ENCODE measurements around the gene ZBTB7A. TPM values are rescaled to one million over a fixed set of nuclear protein-coding genes. Genes with fewer than 3 reads are reported as not detected.

The ZBTB7A gene
- total RNA-seq, 1 donor from 2014 or later = 30.6 TPM

GRCh38 chr19:4023600-4024398 lies 42.9 kb downstream of the ZBTB7A start:
- intact Hi-C loops (cut with micrococcal nuclease) = no loop called here
- Histone ChIP-seq H3K4me1 (peaks cover 29% of the 10 kb centered on the region), H3K27ac (replicated peaks) (peak overlapping the region; percentile 77), H3K9me3 (replicated peaks) (peaks cover 9% of the 10 kb centered on the region), H3K27me3 (ENCODE audit: low read depth) (no peaks in the 10 kb centered on the region), H3K36me3 (peaks cover 38% of the 10 kb centered on the region), H3K4me3 (peak overlapping the region; percentile 36)
- TF ChIP-seq CTCF (IDR thresholded peaks at IDR 0.05; ENCODE audit: borderline replicate concordance) = no peak
- DNase-seq = peak; percentile 47

GRCh38 chr19:4019578-4019977 lies 47.1 kb downstream of the ZBTB7A start:
- intact Hi-C loops (cut with micrococcal nuclease) = no loop called here
- Histone ChIP-seq H3K36me3 (peaks cover 22% of the 10 kb centered on the region), H3K27ac (replicated peaks) (no peak overlapping the region), H3K4me1 (peaks cover 55% of the 10 kb centered on the region), H3K9me3 (replicated peaks) (peaks cover 9% of the 10 kb centered on the region), H3K4me3 (no peak overlapping the region), H3K27me3 (ENCODE audit: low read depth) (no peaks in the 10 kb centered on the region)
- DNase-seq = no peak
- no peak for TF ChIP-seq CTCF (IDR thresholded peaks at IDR 0.05; ENCODE audit: borderline replicate concordance)

DNA sequence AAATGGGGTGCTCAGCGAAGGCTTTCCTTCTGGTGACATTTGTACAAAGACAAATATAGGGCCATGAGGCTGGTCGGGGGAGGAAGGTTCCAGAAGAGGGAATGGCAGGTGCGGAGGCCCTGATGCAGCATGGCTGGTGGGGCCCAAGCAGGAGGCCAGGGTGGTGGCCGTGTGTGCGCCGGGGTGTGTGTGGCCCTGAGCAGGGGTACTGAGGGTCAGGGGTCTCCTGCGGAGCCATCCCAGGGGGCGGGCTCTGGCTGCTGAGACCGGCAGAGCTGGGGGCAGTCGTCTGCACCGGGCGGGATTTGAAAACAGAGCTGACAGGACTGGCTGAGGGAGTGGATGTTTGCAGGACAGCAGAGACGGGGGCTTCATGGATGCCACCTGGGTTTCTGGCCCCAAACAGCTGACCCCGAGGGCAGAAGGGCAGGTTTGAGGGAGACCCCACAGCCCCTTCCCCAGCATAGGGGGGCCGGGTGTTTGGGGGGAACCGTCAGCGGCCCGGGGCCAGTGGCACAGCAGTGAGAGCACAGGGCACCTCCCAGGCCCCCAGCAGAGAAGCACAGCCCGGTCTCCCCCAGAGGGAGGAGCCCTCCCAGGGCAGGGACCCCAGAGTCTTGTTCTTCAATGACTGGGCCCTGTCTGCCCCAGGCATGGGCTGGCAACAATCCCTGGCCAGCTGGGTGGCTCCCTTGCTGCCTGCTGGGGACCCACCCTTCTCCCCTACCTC lies 47.8 kb downstream of the ZBTB7A start:
- no peaks in the 10 kb centered on the region for H3K27me3 ChIP-seq (ENCODE audit: low read depth)
- H3K4me1 ChIP-seq = peaks cover 55% of the 10 kb centered on the region

GRCh38 chr19:4018140-4018613 lies 48.5 kb downstream of the ZBTB7A start:
- H3K4me3 ChIP-seq = no peak overlapping the region
- H3K9me3 ChIP-seq (replicated peaks) = peaks cover 9% of the 10 kb centered on the region
- peaks cover 55% of the 10 kb centered on the region for H3K4me1 ChIP-seq
- no peak for TF ChIP-seq CTCF (IDR thresholded peaks at IDR 0.05; ENCODE audit: borderline replicate concordance)
- DNase-seq = no peak
- H3K27ac ChIP-seq (replicated peaks) = no peak overlapping the region
- intact Hi-C loops (cut with micrococcal nuclease) = no loop called here
- H3K36me3 ChIP-seq = peaks cover 31% of the 10 kb centered on the region
- no peaks in the 10 kb centered on the region for H3K27me3 ChIP-seq (ENCODE audit: low read depth)

More for the DNA sequence above, 47.8 kb downstream of the ZBTB7A start:
- Histone ChIP-seq H3K9me3 (replicated peaks) (peaks cover 9% of the 10 kb centered on the region), H3K27ac (replicated peaks) (no peak overlapping the region), H3K4me3 (no peak overlapping the region), H3K36me3 (peaks cover 24% of the 10 kb centered on the region)
- DNase-seq = no peak
- no peak for TF ChIP-seq CTCF (IDR thresholded peaks at IDR 0.05; ENCODE audit: borderline replicate concordance)
- intact Hi-C loops (cut with micrococcal nuclease) = no loop called here

- H3K9me3 ChIP-seq (replicated peaks) = peaks cover 6% of the 10 kb centered on the region
- peak overlapping the region; percentile 60 for H3K4me3 ChIP-seq
- peaks cover 34% of the 10 kb centered on the region for H3K36me3 ChIP-seq
- DNase-seq = no peak
- intact Hi-C loops (cut with micrococcal nuclease) = no loop called here
- H3K27me3 ChIP-seq (ENCODE audit: low read depth) = no peaks in the 10 kb centered on the region
- TF ChIP-seq CTCF (IDR thresholded peaks at IDR 0.05; ENCODE audit: borderline replicate concordance) = no peak
- H3K4me1 ChIP-seq = peaks cover 59% of the 10 kb centered on the region
- peak overlapping the region; percentile 90 for H3K27ac ChIP-seq (replicated peaks)
These were observed 49.6 kb downstream of the ZBTB7A start for GRCh38 chr19:4016903-4017638.

All from left ventricle myocardium inferior (tissue), 1 donor.